Measurements from ENCODE around the gene BARHL1. TPM values are rescaled to one million over a fixed set of nuclear protein-coding genes. Genes with fewer than 3 reads are reported as not detected.

The BARHL1 gene
- total RNA-seq, 6 experiments from 2014 or later = not detected

- no peaks in the 10 kb centered on the region for H3K9me3 Mint-ChIP-seq
- H3K4me1 Mint-ChIP-seq (ENCODE audit: low read depth) = peaks cover 19% of the 10 kb centered on the region
- peak overlapping the region; percentile 91; the same call in 1 of the 2 replicates for H3K27ac Mint-ChIP-seq
- no peaks in the 10 kb centered on the region; the same call in 1 of the 2 replicates for H3K27me3 Mint-ChIP-seq (ENCODE audit: insufficient read depth)
- no peak for DNase-seq
- peaks cover 63% of the 10 kb centered on the region for H3K36me3 Mint-ChIP-seq (ENCODE audit: low read depth)
- TF ChIP-seq CTCF (IDR thresholded peaks at IDR 0.05) = no peak
- H3K4me3 Mint-ChIP-seq = no peak overlapping the region
These were observed 26.8 kb downstream of the BARHL1 start for GRCh38 chr9:132609184-132609583.

DNA sequence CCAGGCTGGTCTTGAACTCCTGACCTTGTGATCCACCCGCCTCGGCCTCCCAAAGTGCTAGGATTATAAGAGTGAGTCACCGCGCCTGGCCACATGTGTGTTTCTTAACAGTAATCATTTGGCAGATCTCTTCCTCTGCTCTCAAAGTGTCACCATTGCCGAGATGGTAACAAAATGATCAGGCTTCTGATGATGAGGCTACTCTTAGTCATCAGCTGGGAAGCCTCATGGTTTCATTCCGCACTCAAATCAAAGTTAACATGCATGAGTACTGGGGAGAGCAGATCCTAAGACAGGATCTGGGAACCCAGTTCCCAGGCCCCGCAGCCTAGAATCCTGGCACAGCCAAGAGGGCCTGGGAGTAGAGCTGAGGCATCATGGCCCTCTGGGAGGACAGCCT lies 27.4 kb downstream of the BARHL1 start:
- peaks cover 19% of the 10 kb centered on the region for H3K4me1 Mint-ChIP-seq (ENCODE audit: low read depth)
- TF ChIP-seq CTCF (IDR thresholded peaks at IDR 0.05) = no peak

GRCh38 chr9:132610661-132611060 lies 28.3 kb downstream of the BARHL1 start:
- Mint-ChIP-seq H3K4me3 (no peak overlapping the region; the same call in 1 of the 2 replicates), H3K27me3 (ENCODE audit: insufficient read depth) (peaks cover 4% of the 10 kb centered on the region), H3K4me1 (ENCODE audit: low read depth) (peaks cover 19% of the 10 kb centered on the region), H3K36me3 (ENCODE audit: low read depth) (peaks cover 67% of the 10 kb centered on the region), H3K27ac (no peak overlapping the region; the same call in 1 of the 2 replicates), H3K9me3 (no peaks in the 10 kb centered on the region)
- no peak for DNase-seq
- no peak for TF ChIP-seq CTCF (IDR thresholded peaks at IDR 0.05)

More for the DNA sequence above, 27.4 kb downstream of the BARHL1 start:
- H3K9me3 Mint-ChIP-seq = no peaks in the 10 kb centered on the region
- peak overlapping the region; percentile 22; the same call in 1 of the 2 replicates for H3K4me3 Mint-ChIP-seq
- H3K27me3 Mint-ChIP-seq (ENCODE audit: insufficient read depth) = no peaks in the 10 kb centered on the region; the same call in 1 of the 2 replicates
- H3K36me3 Mint-ChIP-seq (ENCODE audit: low read depth) = peaks cover 69% of the 10 kb centered on the region
- peak; percentile 95 for DNase-seq
- H3K27ac Mint-ChIP-seq = peak overlapping the region; percentile 91

GRCh38 chr9:132614324-132614723 lies 31.9 kb downstream of the BARHL1 start:
- no peak for TF ChIP-seq CTCF (IDR thresholded peaks at IDR 0.05)
- Mint-ChIP-seq H3K27ac (no peak overlapping the region), H3K4me1 (ENCODE audit: low read depth) (peaks cover 16% of the 10 kb centered on the region), H3K4me3 (no peak overlapping the region), H3K36me3 (ENCODE audit: low read depth) (peaks cover 71% of the 10 kb centered on the region), H3K9me3 (no peaks in the 10 kb centered on the region), H3K27me3 (ENCODE audit: insufficient read depth) (peaks cover 6% of the 10 kb centered on the region)
- DNase-seq = no peak

DNA sequence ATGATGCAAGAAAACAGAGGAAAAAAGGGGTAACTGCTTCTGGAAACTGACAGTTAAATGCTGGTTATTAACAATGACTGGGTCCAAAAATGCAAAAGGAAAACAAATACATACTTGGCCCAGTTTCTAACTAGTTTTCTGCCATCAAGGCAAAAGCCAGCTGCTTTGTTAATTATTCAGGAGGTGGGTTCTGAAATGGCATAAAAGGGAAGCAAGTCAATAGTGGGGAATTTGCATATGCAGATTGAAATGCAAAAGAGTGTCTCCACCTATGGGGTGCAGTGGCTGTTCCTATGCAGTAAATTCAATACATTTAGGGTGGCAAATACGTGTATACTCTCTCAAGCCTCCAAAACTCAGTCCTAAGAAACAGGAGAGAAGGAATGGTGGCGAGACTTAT lies 33.4 kb downstream of the BARHL1 start:
- no peak for DNase-seq
- Mint-ChIP-seq H3K4me3 (no peak overlapping the region), H3K36me3 (ENCODE audit: low read depth) (peaks cover 61% of the 10 kb centered on the region), H3K4me1 (ENCODE audit: low read depth) (peaks cover 2% of the 10 kb centered on the region), H3K9me3 (no peaks in the 10 kb centered on the region), H3K27ac (no peak overlapping the region), H3K27me3 (ENCODE audit: insufficient read depth) (peaks cover 6% of the 10 kb centered on the region)
- no peak for TF ChIP-seq CTCF (IDR thresholded peaks at IDR 0.05)

- Mint-ChIP-seq H3K9me3 (no peaks in the 10 kb centered on the region), H3K27ac (no peak overlapping the region), H3K4me3 (no peak overlapping the region), H3K4me1 (ENCODE audit: low read depth) (peaks cover under 1% of the 10 kb centered on the region; the same call in 1 of the 2 replicates), H3K27me3 (ENCODE audit: insufficient read depth) (peaks cover 6% of the 10 kb centered on the region), H3K36me3 (ENCODE audit: low read depth) (peaks cover 53% of the 10 kb centered on the region)
- no peak for DNase-seq
- TF ChIP-seq CTCF (IDR thresholded peaks at IDR 0.05) = no peak
These were observed 34.3 kb downstream of the BARHL1 start for GRCh38 chr9:132616725-132617124.

Measured in HFFc6 (cell line).